Measurements from ENCODE around the gene THSD4. TPM values are rescaled to one million over a fixed set of nuclear protein-coding genes. Genes with fewer than 3 reads are reported as not detected.

Gene THSD4
- total and polyA plus RNA-seq, 2 of the 4 experiments (the other 2 are of a cell fraction): 25.5 to 31.1 TPM

DNA sequence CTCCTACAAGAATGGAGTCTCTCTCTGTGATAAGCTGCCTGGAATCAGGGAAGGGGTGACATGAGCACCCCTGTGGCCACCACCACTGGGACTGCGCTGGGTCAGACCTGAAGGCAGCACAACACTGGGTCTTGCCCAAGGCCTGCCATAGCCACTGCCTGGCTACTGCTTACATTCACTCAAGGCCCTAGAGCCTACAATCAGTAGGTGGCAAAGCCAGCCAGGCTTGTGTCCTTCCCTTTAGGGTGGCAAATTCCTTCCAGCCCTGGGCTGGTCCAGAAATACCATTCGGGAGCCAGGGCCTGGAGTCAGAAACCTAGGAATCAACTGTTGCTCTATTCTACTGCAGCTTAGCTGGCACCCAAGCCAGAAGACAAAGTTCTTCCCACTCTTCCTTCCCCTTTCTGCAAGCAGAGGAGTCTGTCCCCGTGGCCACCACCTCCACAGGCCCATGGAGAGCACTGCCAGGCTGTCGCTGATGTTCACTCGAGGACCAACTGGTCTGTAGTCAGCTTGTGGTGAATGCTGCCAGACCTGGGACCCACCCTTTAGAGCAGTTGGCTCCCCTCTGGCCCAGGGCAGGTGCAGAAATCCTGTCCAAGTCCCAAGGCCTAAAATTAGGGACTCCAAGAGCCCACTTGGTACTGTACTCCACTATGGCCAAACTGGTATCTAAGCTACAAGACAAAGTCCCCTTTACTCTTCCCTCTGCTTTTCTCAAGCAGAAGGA lies 307.4 kb downstream of the THSD4 start:
- H4K91ac ChIP-seq (ENCODE audit: insufficient read depth, low read depth, low read length): no peak overlapping the region
- no peak overlapping the region for H4K8ac ChIP-seq (ENCODE audit: low read depth in 2 of 2, low read length in 2 of 2)
- in situ Hi-C loops (cut with MboI; ENCODE audit: low sequenced_read_pairs) (no loop called here), dilution Hi-C loops (cut with HindIII; ENCODE audit: low sequenced_read_pairs, unreplicated experiment) (no loop called here), intact Hi-C loops (cut with micrococcal nuclease) (no loop called here)
- BruUV-seq (replicated peaks): no TSS peak
- TF ChIP-seq POLR2A (IDR thresholded peaks at IDR 0.05; ENCODE audit: low read depth, low read length): no peak
- TF ChIP-seq NFE2L2 (IDR thresholded peaks at IDR 0.05; ENCODE audit: low read depth, low read length): no peak
- TF ChIP-seq RFX5 (IDR thresholded peaks at IDR 0.05; ENCODE audit: low read depth, low read length): no peak
- no peak for TF ChIP-seq BHLHE40 (IDR thresholded peaks at IDR 0.05; ENCODE audit: low read depth, low read length)
- no peak for TF ChIP-seq FOS (IDR thresholded peaks at IDR 0.05; ENCODE audit: low read depth, low read length)
- TF ChIP-seq CEBPB (IDR thresholded peaks at IDR 0.05; ENCODE audit: low read depth, low read length): no peak
- no peak for TF ChIP-seq MAZ (IDR thresholded peaks at IDR 0.05; ENCODE audit: borderline replicate concordance, low read depth, low read length)
- TF ChIP-seq MXI1 (IDR thresholded peaks at IDR 0.05; ENCODE audit: borderline replicate concordance, low read depth, low read length): no peak
- TF ChIP-seq CHD1 (IDR thresholded peaks at IDR 0.05; ENCODE audit: low read depth, low read length): no peak
- no peak for TF ChIP-seq RCOR1 (IDR thresholded peaks at IDR 0.05; ENCODE audit: insufficient replicate concordance, low read length)
- TF ChIP-seq, protein P1, sequence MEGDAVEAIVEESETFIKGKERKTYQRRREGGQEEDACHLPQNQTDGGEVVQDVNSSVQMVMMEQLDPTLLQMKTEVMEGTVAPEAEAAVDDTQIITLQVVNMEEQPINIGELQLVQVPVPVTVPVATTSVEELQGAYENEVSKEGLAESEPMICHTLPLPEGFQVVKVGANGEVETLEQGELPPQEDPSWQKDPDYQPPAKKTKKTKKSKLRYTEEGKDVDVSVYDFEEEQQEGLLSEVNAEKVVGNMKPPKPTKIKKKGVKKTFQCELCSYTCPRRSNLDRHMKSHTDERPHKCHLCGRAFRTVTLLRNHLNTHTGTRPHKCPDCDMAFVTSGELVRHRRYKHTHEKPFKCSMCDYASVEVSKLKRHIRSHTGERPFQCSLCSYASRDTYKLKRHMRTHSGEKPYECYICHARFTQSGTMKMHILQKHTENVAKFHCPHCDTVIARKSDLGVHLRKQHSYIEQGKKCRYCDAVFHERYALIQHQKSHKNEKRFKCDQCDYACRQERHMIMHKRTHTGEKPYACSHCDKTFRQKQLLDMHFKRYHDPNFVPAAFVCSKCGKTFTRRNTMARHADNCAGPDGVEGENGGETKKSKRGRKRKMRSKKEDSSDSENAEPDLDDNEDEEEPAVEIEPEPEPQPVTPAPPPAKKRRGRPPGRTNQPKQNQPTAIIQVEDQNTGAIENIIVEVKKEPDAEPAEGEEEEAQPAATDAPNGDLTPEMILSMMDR (conservative IDR thresholded peaks at IDR 0.05; ENCODE audit: low read depth, low read length): no peak
- no peak for TF ChIP-seq SMC3 (IDR thresholded peaks at IDR 0.05; ENCODE audit: low read depth, low read length)
- TF ChIP-seq RAD21 (IDR thresholded peaks at IDR 0.05; ENCODE audit: low read length): no peak
- TF ChIP-seq MAFK (IDR thresholded peaks at IDR 0.05; ENCODE audit: low read depth, low read length): no peak
- TF ChIP-seq, protein P2, sequence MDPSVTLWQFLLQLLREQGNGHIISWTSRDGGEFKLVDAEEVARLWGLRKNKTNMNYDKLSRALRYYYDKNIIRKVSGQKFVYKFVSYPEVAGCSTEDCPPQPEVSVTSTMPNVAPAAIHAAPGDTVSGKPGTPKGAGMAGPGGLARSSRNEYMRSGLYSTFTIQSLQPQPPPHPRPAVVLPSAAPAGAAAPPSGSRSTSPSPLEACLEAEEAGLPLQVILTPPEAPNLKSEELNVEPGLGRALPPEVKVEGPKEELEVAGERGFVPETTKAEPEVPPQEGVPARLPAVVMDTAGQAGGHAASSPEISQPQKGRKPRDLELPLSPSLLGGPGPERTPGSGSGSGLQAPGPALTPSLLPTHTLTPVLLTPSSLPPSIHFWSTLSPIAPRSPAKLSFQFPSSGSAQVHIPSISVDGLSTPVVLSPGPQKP (IDR thresholded peaks at IDR 0.05; ENCODE audit: borderline replicate concordance, low read depth, low read length): no peak
- TF ChIP-seq, protein P3, sequence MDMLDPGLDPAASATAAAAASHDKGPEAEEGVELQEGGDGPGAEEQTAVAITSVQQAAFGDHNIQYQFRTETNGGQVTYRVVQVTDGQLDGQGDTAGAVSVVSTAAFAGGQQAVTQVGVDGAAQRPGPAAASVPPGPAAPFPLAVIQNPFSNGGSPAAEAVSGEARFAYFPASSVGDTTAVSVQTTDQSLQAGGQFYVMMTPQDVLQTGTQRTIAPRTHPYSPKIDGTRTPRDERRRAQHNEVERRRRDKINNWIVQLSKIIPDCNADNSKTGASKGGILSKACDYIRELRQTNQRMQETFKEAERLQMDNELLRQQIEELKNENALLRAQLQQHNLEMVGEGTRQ (IDR thresholded peaks at IDR 0.05; ENCODE audit: low read depth, low read length): no peak
- no peak overlapping the region for H3K27ac ChIP-seq (ENCODE audit: insufficient read depth, low read length)
- H4K20me1 ChIP-seq (ENCODE audit: insufficient read depth, low read length): no peaks in the 10 kb centered on the region
- ChIA-PET POLR2A (ENCODE audit: unreplicated experiment) (no interaction called here), CTCF (no interaction called here)
- ATAC-seq (ENCODE audit: low read depth) (no peak), DNase-seq (no peak)
- no peak overlapping the region for H3K4me2 ChIP-seq (ENCODE audit: low read depth, low read length)
- H3K23ac ChIP-seq (ENCODE audit: low read depth, low read length): no peak overlapping the region
- H4K5ac ChIP-seq (ENCODE audit: low read depth, low read length): no peak overlapping the region
- no peak overlapping the region for H3K56ac ChIP-seq (ENCODE audit: extremely low read depth, insufficient read depth, low read length)
- H2BK20ac ChIP-seq (ENCODE audit: low read depth, low read length): no peak overlapping the region
- no peak overlapping the region for H2BK120ac ChIP-seq (ENCODE audit: low read depth, low read length)
- peaks cover 1% of the 10 kb centered on the region; the same call in 1 of the 2 replicates for H3K4me1 ChIP-seq (ENCODE audit: control insufficient read depth, insufficient read depth, low read length)
- 100% methylated on average over 4 of the region's 5 CpGs; no CpG with 5 or more reads in 1 of the 2 experiments for WGBS, 2 experiments (ENCODE audit: extremely low coverage in 2 of 2, insufficient read length in 1 of 2)
- peaks cover 3 to 14% of the 10 kb centered on the region in 2 experiments; a peak in 1 of 4 replicates for H3K79me1 ChIP-seq (ENCODE audit: low read depth in 1 of 2, low read length in 2 of 2)
- H2AK5ac ChIP-seq (ENCODE audit: low read depth, low read length): no peak overlapping the region
- no peak overlapping the region for H2BK15ac ChIP-seq (ENCODE audit: low read depth, low read length)
- H2AK9ac ChIP-seq (replicated peaks; ENCODE audit: low read depth, low read length, poor library complexity): no peak overlapping the region
- no peak overlapping the region for H3K14ac ChIP-seq (replicated peaks; ENCODE audit: low read depth, low read length)
- H3K9ac ChIP-seq (ENCODE audit: low read depth, low read length): no peak overlapping the region
- no peak overlapping the region for H2BK5ac ChIP-seq (ENCODE audit: low read depth, low read length, poor library complexity, severe bottlenecking)
- no peak overlapping the region for H3K4me3 ChIP-seq (ENCODE audit: insufficient read depth, low read depth, low read length)
- H3K4ac ChIP-seq (ENCODE audit: low read depth, low read length): no peak overlapping the region
- no peak overlapping the region for H2AFZ ChIP-seq (replicated peaks; ENCODE audit: low read length, poor library complexity)
- no peaks in the 10 kb centered on the region for H3K27me3 ChIP-seq (ENCODE audit: control insufficient read depth, insufficient read depth, low read length)
- no peaks in the 10 kb centered on the region; the same call in 1 of the 2 replicates for H3K36me3 ChIP-seq (ENCODE audit: control insufficient read depth, insufficient read depth, low read length)
- peaks cover 4% of the 10 kb centered on the region; the same call in 1 of the 2 replicates for H3K9me1 ChIP-seq (ENCODE audit: insufficient read depth, low read length)
- no peaks in the 10 kb centered on the region for H3K9me3 ChIP-seq (ENCODE audit: control insufficient read depth, insufficient read depth, low read length)
- no peak overlapping the region for H3K18ac ChIP-seq (ENCODE audit: low read depth, low read length)

Data from IMR-90 (cell line).